Loucy (cell line): Measurements from ENCODE around the gene CNTNAP4.

Experiments used
- H2AFZ ChIP-seq: fragments of 200-600 bp; sonication (generic); 2 replicates; pipeline ENCODE4 v1.6.0; 2016; ENCODE audit warnings: antibody characterized with exemption, mild to moderate bottlenecking, low read length, moderate library complexity
- H3F3A ChIP-seq: fragments of 200-600 bp; 2 replicates; pipeline ENCODE4 v1.6.0; 2016; ENCODE audit warnings: antibody characterized with exemption, low read depth, mild to moderate bottlenecking
- H3K27me3 ChIP-seq: fragments of 200-600 bp; sonication (generic); 2 replicates; pipeline ENCODE4 v1.6.1; 2014; ENCODE audit warnings: low read length, mild to moderate bottlenecking; ENCODE audit not compliant: insufficient read depth, poor library complexity, severe bottlenecking
- H3K36me3 ChIP-seq: fragments of 200-600 bp; sonication (generic); 2 replicates; pipeline ENCODE4 v1.6.1; 2016; ENCODE audit warnings: low read length; ENCODE audit not compliant: insufficient read depth
- H3K4me1 ChIP-seq: fragments of 200-600 bp; sonication (generic); 2 replicates; pipeline ENCODE4 v1.5.1; 2014; ENCODE audit warnings: low read length, mild to moderate bottlenecking; ENCODE audit not compliant: insufficient read depth, poor library complexity, severe bottlenecking
- H3K4me2 ChIP-seq: fragments of 200-600 bp; sonication (generic); 2 replicates; pipeline ENCODE4 v1.6.0; 2014; ENCODE audit warnings: antibody characterized with exemption, low read length, low read depth, mild to moderate bottlenecking; ENCODE audit not compliant: poor library complexity, severe bottlenecking
- H3K4me3 ChIP-seq: fragments of 200-600 bp; sonication (generic); 2 replicates; pipeline ENCODE4 v1.5.1; 2014; ENCODE audit warnings: low read length, mild to moderate bottlenecking, mixed read lengths; ENCODE audit not compliant: poor library complexity, severe bottlenecking
- H3K79me2 ChIP-seq: fragments of 200-600 bp; sonication (generic); 2 replicates; pipeline ENCODE4 v1.6.1; 2014; ENCODE audit warnings: low read length; ENCODE audit not compliant: insufficient read depth
- H3K9ac ChIP-seq: fragments of 200-600 bp; sonication (generic); 2 replicates; pipeline ENCODE4 v1.6.0; 2014; ENCODE audit warnings: mild to moderate bottlenecking, low read depth, low read length, moderate library complexity; ENCODE audit not compliant: poor library complexity, severe bottlenecking
- H3K9me2 ChIP-seq: fragments of 200-600 bp; sonication (generic); replicated peaks from 2 replicates; pipeline ENCODE4 v1.6.1; 2016; ENCODE audit warnings: low read depth, low read length, mixed read lengths
- H3K9me3 ChIP-seq: fragments of 200-600 bp; sonication (generic); 2 replicates; pipeline ENCODE4 v1.6.1; 2014; ENCODE audit warnings: mild to moderate bottlenecking, antibody characterized with exemption, low read length, low read depth; ENCODE audit not compliant: insufficient read depth
- H4K20me1 ChIP-seq: fragments of 200-600 bp; sonication (generic); 2 replicates; pipeline ENCODE4 v1.6.0; 2014; ENCODE audit warnings: antibody characterized with exemption, low read length, mild to moderate bottlenecking; ENCODE audit not compliant: insufficient read depth, poor library complexity, severe bottlenecking
- CTCF ChIP-seq: fragments of 200-600 bp; sonication (generic); conservative IDR thresholded peaks from 2 replicates; pipeline ENCODE4 v1.5.1; 2014; ENCODE audit warnings: mild to moderate bottlenecking, antibody characterized with exemption, low read length
- EZH2phosphoT487 ChIP-seq: fragments of 200-600 bp; IDR thresholded peaks from 2 replicates; pipeline ENCODE4 v1.6.1; 2018; ENCODE audit warnings: antibody characterized with exemption, mild to moderate bottlenecking, moderate library complexity, borderline replicate concordance

CNTNAP4 gene

GRCh38 chr16:76335180-76335974 lies 58.2 kb downstream of the CNTNAP4 start:
- no peak overlapping the region for H2AFZ ChIP-seq
- H3K9me3 ChIP-seq, result peaks cover 2% of the 10 kb centered on the region; the same call in 1 of the 2 replicates
- no peaks in the 10 kb centered on the region for H3K79me2 ChIP-seq
- H4K20me1 ChIP-seq, result no peaks in the 10 kb centered on the region
- H3K27me3 ChIP-seq, result no peaks in the 10 kb centered on the region
- H3K36me3 ChIP-seq, result no peaks in the 10 kb centered on the region
- no peak overlapping the region for H3K4me3 ChIP-seq
- H3K9ac ChIP-seq, result no peak overlapping the region
- no peak overlapping the region for H3K4me2 ChIP-seq
- no peaks in the 10 kb centered on the region for H3K9me2 ChIP-seq
- no peak for TF ChIP-seq CTCF
- H3F3A ChIP-seq, result no peaks in the 10 kb centered on the region
- no peaks in the 10 kb centered on the region for H3K4me1 ChIP-seq

- Histone ChIP-seq H3K79me2 (no peaks in the 10 kb centered on the region), H3K4me1 (no peaks in the 10 kb centered on the region), H3K4me3 (no peak overlapping the region), H2AFZ (no peak overlapping the region), H3K9me2 (no peaks in the 10 kb centered on the region), H3K36me3 (no peaks in the 10 kb centered on the region), H3K9me3 (peaks cover 2% of the 10 kb centered on the region; the same call in 1 of the 2 replicates), H3K4me2 (no peak overlapping the region), H3K27me3 (no peaks in the 10 kb centered on the region), H3K9ac (no peak overlapping the region), H4K20me1 (no peaks in the 10 kb centered on the region), H3F3A (no peaks in the 10 kb centered on the region)
- TF ChIP-seq CTCF (no peak), EZH2phosphoT487 (no peak)
Measured at GRCh38 chr16:76336112-76336511, 58.9 kb downstream of the CNTNAP4 start.

- H3K79me2 ChIP-seq, result no peaks in the 10 kb centered on the region
- TF ChIP-seq EZH2phosphoT487 (no peak), CTCF (no peak)
Measured at GRCh38 chr16:76338472-76338871, 61.3 kb downstream of the CNTNAP4 start.

More at GRCh38 chr16:76338472-76338871, 61.3 kb downstream of the CNTNAP4 start:
- H3K4me1 ChIP-seq, result no peaks in the 10 kb centered on the region
- no peak overlapping the region for H2AFZ ChIP-seq
- H4K20me1 ChIP-seq, result no peaks in the 10 kb centered on the region
- H3K9me3 ChIP-seq, result no peaks in the 10 kb centered on the region
- H3K36me3 ChIP-seq, result no peaks in the 10 kb centered on the region
- no peak overlapping the region for H3K4me2 ChIP-seq
- H3K27me3 ChIP-seq, result no peaks in the 10 kb centered on the region
- no peak overlapping the region for H3K4me3 ChIP-seq
- no peaks in the 10 kb centered on the region for H3K9me2 ChIP-seq
- H3K9ac ChIP-seq, result no peak overlapping the region
- no peaks in the 10 kb centered on the region for H3F3A ChIP-seq
